GM19452 (cell line): ENCODE measurements around the gene GTPBP8.
A peak's percentile ranks its signal among the peaks of the same experiment; 100 is the strongest.
"Not testable (repeated sequence)": the region's sequence is repeated elsewhere in the genome, so short reads cannot be mapped to it uniquely, and the experiment has no call there.

Experiments
- ATAC-seq: cut with Tn5 transposase; IDR thresholded peaks from one replicate; pipeline ENCODE4 v1.9.1; 2021; ENCODE audit not compliant: unreplicated experiment

Gene GTPBP8

DNA sequence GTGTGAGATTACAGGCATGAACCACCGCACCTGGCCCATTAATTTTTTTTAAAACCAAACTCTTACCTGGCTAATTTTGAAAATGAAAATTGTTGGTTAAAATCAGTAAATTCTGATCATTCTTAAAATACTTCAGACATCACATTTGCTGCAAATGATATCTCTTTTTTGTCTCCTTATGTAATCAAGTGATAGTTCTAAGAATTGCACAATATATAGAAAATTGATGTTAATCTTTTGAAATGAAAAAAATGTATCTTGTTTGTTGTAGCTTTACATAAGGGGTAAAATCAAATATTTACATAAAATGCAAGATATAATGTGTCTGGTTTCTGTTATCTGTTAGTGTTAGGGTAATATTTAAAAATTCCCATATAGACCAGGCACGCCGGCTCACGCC lies 5.0 kb downstream of the GTPBP8 start:
- no peak for ATAC-seq

DNA sequence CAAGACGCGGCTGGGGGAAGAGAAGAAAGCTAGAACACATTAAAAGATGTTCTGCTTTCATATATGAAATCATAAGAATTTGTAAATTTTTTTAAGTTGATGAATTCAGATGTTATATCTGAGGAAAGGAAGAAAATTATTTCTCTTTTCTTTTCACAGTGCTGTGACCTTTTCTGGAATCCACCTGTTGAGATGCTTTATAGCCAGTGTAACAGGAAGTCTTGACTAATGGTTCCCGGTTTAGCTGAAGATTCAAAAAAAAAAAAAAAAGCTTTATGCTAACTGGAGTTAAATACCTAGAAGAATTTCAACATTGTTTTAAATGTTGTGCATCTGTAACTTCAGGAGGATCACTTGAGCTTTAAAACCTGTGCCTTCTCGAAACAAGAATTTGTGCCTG lies 9.9 kb downstream of the GTPBP8 start:
- ATAC-seq: no peak

DNA sequence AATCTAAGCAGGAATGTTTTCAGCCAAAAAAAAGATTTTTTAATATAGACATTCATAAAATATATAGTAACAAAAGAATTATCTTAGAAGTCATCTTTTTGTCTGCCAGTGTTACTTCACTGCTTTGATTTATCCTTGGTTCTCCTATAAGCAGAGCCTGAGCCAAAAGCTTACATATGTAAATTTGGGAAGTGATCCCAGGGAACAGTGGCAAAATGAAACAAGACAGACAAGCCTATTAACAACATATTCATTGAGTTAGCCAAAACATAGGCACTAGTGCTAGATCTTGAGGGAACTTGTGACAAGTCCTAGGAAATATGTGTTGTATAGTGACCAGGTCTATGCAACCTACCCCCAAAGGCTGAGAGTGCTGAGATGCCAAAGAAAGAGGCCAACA lies 11.3 kb downstream of the GTPBP8 start:
- no peak for ATAC-seq

DNA sequence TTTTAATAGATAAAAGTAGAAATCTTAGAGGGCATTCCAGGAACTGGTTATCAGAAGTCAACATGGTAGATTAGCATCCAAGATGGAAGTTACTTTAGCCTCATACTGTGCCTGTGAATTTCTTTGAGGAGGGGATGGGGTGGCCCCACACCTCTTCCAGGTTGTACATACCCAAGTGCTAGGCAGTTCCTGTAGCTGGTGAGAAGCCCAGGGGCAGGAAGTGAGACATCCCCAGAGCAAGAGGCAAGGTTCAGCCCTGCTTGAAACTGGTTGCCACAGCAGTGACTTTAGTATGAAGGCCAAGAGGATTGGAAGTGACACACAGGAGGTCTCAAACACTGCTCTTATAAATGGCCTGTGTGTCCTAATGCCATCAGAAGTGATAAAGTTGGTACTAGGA lies 11.9 kb downstream of the GTPBP8 start:
- no peak for ATAC-seq

DNA sequence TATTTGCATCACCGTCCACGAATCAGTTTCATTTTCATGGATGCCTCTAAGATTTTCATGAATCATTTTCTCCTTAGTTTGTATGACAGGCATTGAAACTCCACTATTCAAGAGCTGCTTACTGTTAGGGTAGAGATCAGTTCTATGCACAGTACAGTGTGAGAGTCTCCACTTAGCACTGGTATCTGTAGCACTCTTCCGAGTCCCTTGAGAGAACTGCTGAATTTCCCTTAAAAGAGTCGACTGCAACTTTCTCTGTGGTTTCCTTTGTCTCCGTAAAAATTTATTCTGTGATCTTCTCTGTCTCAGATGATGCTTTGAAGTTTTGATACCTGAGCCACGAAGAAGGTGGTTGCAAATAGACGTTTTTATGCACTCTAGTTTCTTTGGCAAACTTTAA lies 14.8 kb downstream of the GTPBP8 start:
- ATAC-seq: no peak

DNA sequence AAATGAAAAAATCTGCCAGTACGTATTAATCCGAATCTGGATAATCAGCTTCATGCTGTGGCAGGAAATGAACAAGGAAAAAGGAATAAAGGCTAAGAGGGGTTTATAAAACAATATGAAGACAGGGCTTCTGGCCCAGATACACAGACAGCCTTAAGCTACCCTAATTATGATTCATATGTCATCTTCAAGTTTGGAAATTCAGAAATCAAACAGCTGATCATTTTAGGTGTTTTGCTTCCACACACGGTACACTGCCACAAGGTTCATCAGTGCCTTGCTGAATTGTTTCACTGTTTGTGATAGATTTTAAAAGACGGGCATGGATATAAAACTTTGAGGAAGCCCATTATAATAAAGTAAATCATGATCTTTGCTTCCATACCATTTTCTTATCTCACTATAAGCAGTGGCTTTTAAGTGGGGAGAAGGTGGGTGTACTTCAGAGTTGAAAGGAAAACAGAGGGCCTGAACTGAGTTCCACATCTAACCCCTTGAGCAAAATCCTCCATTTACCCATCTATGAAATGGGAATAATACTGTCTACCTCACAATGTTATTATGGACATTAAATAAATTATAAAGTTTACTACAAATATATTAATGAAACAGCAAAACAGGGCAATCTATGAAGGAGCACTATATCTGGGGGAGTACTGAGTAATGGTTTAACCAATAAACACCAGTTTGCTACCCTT lies 15.7 kb downstream of the GTPBP8 start:
- ATAC-seq: no peak

DNA sequence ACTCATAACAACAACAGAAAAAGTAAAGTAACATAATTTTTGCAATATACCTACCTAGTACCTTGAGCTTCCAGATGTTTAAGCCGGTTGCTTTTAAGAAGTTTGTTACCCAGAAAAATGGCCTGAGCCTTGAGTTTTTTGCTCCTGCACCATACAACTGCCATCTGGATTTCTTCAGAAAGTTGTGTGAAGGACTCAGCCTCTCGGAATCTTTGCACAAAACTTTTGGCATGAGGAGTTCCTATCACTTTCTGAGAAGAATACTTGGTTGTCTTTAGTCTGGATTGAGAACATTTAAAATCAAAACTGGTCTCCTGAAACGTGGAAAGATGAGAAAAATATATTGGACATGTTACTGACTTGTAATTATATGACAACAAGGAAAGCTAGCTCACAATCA lies 17.3 kb downstream of the GTPBP8 start:
- no peak for ATAC-seq

DNA sequence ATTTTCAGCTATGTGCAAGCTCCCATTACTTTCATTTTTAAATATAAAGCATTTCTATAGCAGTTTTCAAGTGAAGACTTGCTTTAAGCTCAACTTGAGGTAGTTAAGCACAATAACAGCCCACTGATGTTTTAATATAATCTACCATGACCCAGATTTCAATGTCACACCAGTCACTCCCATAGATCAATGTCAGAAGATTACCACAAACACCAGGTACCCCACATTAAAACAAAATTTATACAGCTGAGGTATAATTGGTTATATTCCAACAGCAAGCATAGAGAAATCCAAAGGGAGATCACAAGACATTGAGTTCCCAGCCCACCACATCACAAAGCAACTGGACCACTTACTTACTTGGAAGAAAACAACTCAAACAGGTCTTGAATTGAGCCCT lies 22.8 kb downstream of the GTPBP8 start:
- no peak for ATAC-seq

DNA sequence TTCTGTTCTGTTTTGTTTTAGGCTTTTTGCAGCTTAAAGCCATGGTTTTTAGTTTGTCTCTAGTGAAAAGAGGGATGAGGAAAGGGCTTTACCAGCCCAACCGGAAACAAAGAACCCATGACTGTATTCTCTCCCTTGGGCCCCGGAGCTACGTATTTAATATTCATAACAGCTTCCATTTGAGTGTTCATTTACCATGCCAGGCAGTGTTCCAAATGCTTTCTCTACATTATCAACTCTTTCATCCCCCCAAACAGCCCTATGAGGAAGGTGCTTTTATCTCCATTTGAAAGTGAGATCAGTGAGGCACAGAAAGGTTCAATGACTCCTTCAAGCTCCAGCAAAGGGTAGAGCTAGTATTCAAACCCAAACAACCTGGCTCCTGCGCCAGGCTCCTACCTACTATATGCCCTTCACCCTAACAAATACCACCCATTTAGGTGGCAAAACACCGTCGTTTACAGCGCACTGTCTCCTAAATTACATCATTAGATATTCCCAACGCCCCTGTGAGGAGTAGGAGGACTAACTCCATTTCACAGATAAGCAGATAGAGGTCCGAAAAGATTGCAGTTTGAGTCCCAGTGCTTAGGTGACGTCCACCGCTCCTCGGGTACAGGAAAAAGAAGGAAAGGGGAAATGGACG lies 27.9 kb downstream of the GTPBP8 start:
- ATAC-seq: no peak

DNA sequence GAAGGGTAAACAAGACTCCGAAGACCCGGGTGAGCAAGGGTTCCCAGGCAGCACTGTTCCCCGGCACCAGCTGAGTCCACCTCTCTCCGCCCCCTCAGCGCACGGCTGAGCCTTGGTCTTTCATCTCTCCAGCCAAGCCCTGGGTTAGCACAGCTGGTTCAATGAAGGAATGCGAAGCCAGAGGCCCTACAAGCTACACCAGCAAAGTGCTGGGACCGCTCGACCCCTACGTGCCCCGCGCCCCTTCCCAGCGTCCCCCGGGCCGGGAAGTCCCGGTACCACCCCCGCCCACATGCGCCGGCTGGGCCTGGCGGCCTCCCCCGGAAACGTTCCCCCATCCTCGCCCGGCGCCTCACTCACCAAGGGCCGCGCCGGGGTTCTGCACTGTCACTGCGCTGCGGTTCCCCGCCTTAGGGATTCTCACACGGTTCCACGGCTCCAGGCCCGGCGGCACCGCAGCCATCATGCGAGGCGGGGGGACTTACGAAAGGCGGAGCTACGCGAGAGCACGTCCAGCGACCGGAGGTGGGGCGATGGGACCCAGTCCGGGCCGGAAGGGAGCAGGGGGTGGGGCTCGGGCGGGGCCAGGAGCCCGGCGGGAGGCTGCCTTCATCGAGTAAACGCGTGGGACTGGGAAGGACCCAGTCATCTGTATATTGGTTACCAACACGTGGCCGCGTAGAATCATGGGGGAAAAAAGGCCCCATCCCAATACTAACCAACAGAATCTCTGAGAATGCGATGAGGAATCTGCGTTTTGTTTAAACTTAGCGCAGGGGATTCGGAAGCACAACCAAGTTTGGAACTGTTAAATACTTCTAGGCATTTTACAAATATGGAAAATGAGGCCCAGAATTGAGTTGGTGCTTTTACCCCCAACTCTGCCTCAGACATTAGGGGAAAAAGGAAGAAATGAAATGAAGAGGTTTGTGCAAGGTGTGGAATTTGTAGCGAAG lies 28.7 kb downstream of the GTPBP8 start:
- peak; percentile 88 for ATAC-seq

DNA sequence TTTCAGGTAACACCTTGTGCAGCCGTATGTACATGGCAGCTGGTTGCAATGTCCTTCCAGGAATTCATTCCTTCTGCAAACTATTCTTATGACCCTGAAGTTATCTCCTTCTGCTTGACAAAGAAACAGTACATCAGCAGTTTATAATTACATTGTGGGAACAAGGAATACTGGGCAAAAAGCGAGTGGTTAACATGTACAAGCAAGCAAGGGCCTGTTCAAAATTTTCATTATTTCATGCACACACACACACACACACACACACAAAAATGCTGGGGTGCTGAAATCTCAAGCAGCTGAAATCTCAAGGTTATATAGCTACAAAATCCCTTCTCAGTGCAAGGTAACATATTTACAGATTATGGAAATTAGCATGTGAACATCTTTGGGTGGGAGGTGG lies 30.7 kb downstream of the GTPBP8 start:
- ATAC-seq: no peak

DNA sequence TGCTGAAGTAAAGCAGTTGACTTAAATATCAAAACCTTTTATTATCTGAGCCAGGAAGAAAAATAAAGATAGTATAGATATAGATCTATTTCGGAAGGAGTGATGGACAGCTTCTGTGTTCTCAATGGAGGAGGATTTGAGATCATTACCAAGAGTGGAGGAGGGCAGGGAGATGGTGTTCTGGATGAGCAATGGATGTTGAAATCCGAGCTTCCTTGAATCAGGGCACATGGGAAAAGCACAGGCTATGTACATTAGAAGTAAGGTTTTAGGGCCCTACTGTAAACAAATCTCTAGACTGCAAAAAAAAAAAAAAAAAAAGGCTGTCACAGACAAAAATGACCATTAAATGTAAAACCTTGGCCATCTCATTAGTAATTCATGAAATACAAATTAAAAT lies 43.2 kb downstream of the GTPBP8 start:
- ATAC-seq: no peak

DNA sequence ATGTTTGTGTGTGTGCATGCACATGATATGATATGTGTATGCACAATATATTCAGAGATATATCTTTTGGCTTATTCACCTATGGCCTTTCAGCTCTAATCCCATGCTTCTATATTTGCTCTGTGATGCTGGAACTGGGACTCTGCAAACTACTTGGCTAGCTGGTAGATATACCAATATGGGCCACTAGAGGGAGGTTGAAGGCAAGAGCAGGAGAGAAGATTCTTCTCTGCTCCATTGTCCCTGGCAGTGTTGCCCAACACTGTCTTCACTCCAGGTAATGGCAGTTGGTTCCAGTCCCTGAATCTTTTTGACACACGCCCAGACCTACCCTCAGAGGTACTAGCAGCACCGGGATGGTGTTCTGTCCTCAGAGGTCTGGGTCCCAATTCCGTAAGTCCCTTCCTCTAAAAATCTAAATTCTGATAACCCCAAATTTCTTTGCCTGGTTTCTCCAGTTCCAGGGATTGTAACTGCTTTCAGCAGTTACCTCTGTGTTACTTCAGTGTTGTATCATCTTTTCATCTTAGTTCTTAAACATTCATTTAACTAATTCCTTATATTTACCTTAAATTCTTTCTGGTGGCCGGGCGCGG lies 44.7 kb downstream of the GTPBP8 start:
- peak; percentile 74 for ATAC-seq

DNA sequence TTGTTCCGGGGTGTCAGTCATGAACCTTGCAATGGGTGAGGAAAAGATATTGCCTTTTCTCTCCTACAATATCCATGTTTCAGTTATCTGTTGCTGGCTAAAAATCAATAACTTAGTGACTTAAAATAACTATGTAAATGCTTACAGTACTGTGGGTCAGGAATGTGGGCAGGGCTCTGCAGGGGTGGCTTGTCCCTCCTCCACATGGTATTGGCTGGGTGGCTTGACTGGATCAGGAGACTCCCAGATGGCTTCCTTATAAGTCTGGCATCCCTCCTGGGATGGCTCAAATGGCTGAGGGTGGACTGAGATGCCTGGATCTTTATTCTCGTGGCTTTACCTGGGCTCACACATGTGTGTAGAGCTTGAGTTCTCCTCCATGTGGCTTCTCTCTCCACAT lies 47.5 kb downstream of the GTPBP8 start:
- ATAC-seq: no peak

DNA sequence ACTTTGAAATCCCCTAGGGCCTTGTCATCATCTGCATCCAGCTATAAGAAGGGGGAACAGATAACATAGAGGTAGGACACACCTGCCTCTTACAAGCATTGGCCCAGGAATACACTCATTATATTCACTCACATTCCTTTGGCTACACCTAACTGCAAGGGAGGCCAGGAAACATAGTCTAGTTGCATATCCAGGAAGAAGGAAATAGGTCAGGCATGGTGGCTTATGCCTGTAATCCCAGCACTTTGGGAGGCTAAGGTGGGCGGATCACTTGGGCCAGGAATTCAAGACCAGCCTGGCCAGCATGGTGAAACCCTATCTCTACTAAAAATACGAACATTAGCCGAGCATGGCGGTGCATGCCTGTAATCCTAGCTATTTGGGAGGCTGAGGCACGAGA lies 48.8 kb downstream of the GTPBP8 start:
- ATAC-seq: no peak

DNA sequence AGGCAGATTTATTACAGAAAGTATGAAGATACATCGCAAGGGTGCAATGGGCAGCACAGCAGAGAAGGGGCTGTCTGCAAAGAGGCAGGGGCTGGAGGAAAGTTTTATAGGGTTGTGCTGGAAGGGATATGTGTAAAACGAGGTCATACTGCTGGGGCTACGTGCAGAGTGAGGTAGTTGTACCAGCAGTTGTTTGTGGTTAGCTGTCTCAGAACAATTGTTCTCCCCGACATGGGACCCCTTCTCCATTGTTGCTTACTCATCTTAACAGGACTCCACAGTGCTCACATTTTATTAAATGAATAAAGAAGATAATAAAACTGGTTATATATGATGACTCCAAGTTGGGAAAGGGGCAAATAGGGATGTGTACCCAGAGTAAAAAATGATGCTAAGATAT lies 49.4 kb downstream of the GTPBP8 start:
- no peak for ATAC-seq

DNA sequence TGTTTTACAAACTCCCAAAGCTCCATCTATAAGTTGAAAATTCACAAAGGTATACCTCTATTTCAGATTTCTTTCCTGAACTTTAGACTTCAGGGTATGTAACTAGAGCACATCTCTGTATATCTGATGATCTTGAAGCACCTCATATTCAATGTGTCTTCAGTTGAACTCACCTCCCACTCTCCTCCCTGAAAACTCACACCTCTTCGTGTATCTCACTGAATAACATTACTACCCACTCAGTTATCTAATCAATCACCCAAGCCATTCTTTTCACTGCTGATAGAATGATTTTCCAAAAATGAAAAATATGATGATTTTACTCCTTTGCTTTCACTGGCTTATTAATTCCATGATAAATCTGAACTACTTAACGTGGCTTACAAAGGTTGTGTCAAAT lies 52.9 kb downstream of the GTPBP8 start:
- ATAC-seq: no peak

DNA sequence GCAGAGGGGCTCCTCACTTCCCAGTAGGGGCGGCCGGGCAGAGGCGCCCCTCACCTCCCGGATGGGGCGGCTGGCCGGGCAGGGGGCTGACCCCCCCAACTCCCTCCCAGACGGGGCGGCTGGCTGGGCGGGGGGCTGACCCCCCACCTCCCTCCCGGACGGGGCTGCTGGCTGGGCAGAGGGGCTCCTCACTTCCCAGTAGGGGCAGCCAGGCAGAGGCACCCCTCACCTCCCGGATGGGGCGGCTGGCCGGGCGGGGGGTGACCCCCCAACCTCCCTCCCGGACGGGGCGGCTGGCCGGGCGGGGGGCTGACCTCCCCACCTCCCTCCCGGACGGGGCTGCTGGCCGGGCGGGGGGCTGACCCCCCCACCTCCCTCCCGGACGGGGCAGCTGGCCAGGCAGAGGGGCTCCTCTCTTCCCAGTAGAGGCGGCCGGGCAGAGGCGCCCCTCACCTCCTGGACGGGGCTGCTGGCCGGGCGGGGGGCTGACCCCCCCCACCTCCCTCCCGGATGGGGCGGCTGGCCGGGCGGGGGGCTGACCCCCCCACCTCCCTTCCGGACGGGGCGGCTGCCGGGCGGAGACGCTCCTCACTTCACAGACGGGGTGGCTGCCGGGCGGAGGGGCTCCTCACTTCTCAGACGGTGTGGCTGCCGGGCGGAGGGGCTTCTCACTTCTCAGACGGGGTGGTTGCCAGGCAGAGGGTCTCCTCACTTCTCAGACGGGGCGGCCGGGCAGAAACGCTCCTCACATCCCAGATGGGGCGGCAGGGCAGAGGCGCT lies 55.6 kb downstream of the GTPBP8 start:
- not testable (repeated sequence) for ATAC-seq

DNA sequence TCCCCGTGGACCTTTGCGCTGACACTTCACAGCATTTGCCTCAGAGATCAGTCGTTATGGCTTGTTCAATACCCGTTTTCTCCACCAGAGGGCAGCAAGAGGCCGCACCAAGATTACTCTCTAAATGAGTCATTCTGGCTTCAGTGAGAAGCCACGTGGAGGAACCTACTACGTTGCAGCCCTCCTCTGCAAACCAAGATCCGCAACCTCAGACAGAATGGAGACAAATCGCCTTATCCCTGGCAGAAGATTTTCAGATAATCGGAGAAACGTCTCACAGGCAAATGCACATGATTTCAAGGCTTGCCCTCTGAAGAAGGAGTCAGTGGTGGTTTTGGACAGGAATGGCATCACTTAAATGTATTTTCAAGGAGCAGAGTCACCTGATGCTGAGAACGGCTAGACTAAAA lies 60.5 kb downstream of the GTPBP8 start:
- peak; percentile 95 for ATAC-seq
